ENCODE results near the gene ZMYND8.
"Not testable (repeated sequence)": the region's sequence is repeated elsewhere in the genome, so short reads cannot be mapped to it uniquely, and the experiment has no call there.

GRCh38 chr20:47393796-47394514, 37.5 kb upstream of the ZMYND8 start:
- TF ChIP-seq YY1 (IDR thresholded peaks at IDR 0.05; ENCODE audit: insufficient read depth, insufficient read length); ZNF274 (IDR thresholded peaks at IDR 0.05; ENCODE audit: low read depth, low read length); SUZ12 (IDR thresholded peaks at IDR 0.05; ENCODE audit: extremely low read depth, insufficient read depth, insufficient read length): not testable (repeated sequence)

All from NT2/D1 (cell line).